Esophagus squamous epithelium (tissue), 4 donors: ENCODE data around the gene IGFL4.

Experiments used
- POLR2A ChIP-seq, 4 donors: fragments of 450-650 bp; IDR thresholded peaks; one replicate each; pipeline ENCODE4 v1.6.1; 2017; ENCODE audit warnings: antibody characterized with exemption in 4 of 4, mild to moderate bottlenecking in 4 of 4, moderate library complexity in 3 of 4
- TF ChIP-seq, protein P1 (sequence below), 6 experiments: fragments of 450-650 bp in 4 of 6; fragments of 200-600 bp in 2 of 6; sonication (generic) in 2 of 6; IDR thresholded peaks; one replicate each; pipeline ENCODE4 v1.5.1; 2016 to 2019; ENCODE audit warnings: antibody characterized with exemption in 6 of 6, mild to moderate bottlenecking in 4 of 6, moderate library complexity in 4 of 6

GRCh38 chr19:46079576-46079975 lies 38.8 kb upstream of the IGFL4 start:
- TF ChIP-seq, protein P1, sequence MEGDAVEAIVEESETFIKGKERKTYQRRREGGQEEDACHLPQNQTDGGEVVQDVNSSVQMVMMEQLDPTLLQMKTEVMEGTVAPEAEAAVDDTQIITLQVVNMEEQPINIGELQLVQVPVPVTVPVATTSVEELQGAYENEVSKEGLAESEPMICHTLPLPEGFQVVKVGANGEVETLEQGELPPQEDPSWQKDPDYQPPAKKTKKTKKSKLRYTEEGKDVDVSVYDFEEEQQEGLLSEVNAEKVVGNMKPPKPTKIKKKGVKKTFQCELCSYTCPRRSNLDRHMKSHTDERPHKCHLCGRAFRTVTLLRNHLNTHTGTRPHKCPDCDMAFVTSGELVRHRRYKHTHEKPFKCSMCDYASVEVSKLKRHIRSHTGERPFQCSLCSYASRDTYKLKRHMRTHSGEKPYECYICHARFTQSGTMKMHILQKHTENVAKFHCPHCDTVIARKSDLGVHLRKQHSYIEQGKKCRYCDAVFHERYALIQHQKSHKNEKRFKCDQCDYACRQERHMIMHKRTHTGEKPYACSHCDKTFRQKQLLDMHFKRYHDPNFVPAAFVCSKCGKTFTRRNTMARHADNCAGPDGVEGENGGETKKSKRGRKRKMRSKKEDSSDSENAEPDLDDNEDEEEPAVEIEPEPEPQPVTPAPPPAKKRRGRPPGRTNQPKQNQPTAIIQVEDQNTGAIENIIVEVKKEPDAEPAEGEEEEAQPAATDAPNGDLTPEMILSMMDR (IDR thresholded peaks at IDR 0.05): no peak
- no peak for TF ChIP-seq POLR2A (IDR thresholded peaks at IDR 0.05)
